Measurements from ENCODE around the gene H6PD.

GRCh38 chr1:9319208-9319788 lies 84.7 kb downstream of the H6PD start:
- TF ChIP-seq POU6F1 (CRISPR knock-in tag; IDR thresholded peaks at IDR 0.05; ENCODE audit: borderline replicate concordance, low read depth) (no peak), PATZ1 (CRISPR knock-in tag; IDR thresholded peaks at IDR 0.05; ENCODE audit: borderline replicate concordance) (no peak), CREB5 (CRISPR knock-in tag; IDR thresholded peaks at IDR 0.05; ENCODE audit: low read depth) (no peak), RARB (CRISPR knock-in tag; IDR thresholded peaks at IDR 0.05) (no peak), TCF4 (CRISPR knock-in tag; IDR thresholded peaks at IDR 0.05; ENCODE audit: borderline replicate concordance) (no peak)

All from SK-N-SH treated with all-trans-retinoic acid at 6 μM for 48 hours (cell line).